KBM-7 (cell line): ENCODE measurements around the gene EEF1AKMT3.

Experiments used
- DNase-seq: peaks from one replicate; pipeline ENCODE4 v3.0.0-alpha.2; 2015
- in situ Hi-C: fragments of 300-500 bp; cut with MboI; formaldehyde crosslinking; loops from 2 replicates; pipeline ENCODE4 v1.14.3; 2020; ENCODE audit warnings: low sequenced_read_pairs, low pct_unique_long_range_greater_than_20kb, mixed read lengths

The EEF1AKMT3 gene

DNA sequence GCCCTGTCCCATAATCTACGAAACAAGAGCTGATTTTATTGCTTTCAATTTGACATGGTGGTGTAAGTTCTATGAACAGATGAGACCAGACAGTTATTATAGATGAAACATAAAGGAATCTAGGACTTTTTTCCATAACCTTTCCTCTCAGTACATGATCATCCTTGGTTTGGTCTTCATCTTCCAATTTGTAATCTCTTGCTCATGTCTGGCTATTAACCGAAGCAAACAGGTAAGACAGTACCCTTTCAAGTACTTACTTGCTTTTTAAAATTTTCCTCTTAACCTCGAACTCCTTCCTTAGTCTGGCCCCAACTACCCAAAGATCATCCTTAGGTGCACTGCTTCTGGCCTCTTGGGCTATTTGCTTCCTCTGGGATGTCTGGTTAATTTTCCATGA lies 26.4 kb upstream of the EEF1AKMT3 start:
- in situ Hi-C loops: no loop called here
- no peak for DNase-seq

DNA sequence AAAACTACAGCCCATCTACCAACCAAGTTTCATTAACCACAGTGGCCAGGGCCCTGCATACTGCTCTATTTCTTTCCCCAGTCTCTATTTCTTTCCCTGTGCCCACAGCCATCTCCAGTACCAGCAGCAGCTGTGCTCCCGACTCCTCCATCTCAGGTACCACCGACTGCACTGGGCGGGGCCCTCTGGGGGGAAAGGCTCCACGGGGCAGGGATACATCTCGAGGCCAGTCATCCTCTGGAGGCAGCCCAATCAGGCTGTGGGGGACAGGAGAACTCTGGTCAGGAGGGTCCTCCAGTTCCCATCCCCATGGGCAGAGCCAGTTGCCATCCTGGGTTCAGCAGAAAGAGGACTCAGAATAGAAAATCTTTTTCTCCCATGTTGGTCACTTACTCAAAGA lies 23.4 kb upstream of the EEF1AKMT3 start:
- in situ Hi-C loops: no loop called here
- no peak for DNase-seq

DNA sequence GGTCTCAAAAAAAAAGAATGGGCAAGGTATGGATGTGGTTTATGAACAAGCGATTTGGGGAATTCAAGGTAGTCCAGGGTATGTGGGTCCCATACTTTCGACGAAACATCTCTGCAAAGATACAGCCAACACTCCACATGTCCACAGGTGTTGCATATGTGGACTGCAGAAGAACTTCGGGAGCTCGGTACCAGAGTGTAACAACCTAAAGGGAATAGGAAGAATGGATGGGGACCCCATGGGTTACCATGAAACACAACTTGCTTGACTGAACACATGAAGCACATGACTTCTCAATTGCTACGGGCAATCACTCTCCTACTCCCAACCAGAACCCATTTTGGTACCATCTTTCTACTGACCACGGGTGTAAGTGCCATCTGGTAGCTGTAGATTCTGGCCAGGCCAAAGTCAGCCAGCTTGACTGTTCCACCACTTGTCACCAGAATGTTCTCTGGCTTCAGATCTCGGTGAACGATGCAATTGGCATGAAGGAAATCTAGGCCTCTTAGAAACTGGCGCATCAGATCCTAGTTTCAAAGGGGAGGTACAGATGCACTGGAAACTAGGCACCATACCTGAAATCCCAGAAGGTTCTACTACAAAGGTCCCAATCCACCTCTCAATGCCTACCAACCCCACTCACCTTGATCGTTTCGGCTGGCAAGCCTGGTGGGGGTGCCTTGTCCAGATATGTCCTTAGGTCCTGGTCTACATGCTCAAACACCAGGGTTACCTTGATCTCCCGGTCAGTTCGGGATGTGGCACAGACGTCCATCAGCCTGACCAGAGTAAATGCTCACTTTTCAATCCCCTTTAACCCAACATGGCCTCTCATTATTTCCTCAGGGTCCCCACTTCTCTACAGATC lies 21.6 kb upstream of the EEF1AKMT3 start:
- in situ Hi-C loops: no loop called here

DNA sequence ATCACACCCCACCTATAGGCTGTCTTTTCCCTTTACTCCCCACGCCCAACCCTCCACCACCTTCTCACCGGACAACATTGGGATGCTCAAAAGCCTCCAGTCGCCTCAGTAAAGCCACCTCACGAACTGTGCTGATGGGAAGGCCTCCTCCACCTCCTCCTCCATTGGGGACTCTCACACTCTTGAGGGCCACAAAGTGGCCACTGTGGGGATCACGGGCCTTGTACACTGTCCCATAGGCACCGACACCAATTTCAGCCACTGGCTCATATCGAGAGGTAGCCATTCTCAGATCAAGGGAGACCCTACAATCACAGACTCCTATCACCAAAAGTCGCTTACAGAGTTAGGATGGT lies 21.0 kb upstream of the EEF1AKMT3 start:
- in situ Hi-C loops: no loop called here
- DNase-seq: no peak

More for the DNA sequence above, 21.6 kb upstream of the EEF1AKMT3 start:
- no peak for DNase-seq

DNA sequence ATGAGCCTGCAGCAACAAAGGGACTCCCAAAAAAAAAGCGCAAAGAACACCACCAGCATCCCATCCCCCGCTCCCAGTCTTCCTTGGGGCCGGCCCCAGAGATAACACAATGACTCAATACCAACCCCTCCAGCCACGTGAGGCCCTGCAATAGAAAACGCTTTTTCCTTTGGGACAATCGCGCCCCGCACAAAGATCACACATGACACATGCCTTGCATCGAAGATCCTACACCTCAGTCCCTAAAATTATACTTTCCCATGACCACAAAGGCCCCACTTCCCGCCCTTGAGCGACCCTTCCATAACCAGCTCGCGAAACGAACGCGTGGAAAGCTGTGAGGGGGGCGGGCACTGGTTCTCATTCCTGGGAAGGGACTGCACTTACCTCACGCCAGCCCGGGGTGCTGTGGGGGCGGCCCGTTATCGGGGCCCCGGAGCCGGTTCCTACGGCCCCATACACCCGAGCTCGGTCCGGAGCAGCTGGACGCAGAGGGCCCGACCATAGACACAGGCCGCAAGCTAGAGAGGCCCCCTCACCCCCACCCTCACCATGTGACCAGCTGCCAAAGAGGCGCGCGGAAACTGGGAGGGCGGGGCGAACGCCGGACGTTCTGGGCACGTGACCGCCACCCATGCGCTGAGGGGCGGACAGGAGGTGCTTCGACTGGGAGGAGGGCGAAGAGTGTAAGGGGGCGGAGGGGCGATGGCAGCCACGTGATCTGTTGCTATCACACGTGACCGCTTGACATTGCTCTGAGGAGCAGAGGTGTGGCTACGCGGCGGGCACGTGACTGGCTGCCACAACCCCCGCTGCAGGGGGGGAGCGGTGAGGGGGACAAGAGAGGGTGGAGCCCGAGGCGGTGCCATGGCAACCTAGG lies 20.4 kb upstream of the EEF1AKMT3 start, which contains the start of gene CDK4:
Gene CDK4 (minus strand): TSS at position 523 of the 880 bp plus-strand sequence. CDS start 593 bp downstream, outside the sequence.
- DNase-seq: peak; percentile 100
- in situ Hi-C loops: no loop called here

DNA sequence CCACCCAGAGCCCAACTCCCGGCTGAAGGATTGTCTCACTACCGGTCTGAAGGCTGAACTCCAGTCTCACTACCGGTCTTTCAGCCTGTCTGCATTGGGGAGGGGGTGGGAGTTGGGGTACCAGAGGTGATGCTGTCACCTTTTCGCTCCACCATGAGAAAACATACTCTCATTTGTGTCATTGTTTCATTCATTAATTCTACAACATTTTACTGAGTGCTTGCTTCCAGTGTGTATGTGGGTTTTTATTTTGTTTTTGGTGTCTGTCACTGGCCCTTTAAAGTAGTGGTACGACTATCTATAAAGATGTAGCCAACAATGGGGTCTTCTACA lies 19.8 kb upstream of the EEF1AKMT3 start:
- no peak for DNase-seq
- in situ Hi-C loops: no loop called here

DNA sequence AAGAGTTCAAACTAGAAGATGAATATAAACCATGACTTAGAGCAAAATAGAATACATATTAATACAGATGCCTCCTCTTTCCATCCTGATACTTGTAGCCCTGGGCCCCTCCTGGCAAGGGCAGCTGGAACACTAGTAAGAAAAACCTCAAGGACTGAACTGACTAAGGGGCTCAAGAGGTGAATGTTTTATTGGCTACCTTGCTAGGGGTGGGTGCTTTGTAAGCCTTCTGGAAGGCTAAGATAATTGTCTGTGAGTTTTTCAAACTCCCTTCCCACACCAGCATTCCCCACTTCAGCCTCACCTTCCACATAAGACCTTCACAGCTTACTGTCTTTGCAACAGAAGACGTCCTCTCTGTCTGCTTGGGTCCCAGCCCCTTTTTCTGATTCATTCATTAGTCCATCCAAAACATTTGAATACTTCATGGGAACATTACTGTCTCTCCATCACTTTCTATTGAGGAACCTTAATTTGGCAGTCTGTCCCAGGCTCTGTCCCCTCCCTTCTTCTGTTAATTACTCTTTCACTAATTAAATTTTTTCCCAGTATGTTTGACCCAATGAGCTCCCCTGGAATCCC lies 18.6 kb upstream of the EEF1AKMT3 start:
- no peak for DNase-seq
- in situ Hi-C loops: no loop called here

DNA sequence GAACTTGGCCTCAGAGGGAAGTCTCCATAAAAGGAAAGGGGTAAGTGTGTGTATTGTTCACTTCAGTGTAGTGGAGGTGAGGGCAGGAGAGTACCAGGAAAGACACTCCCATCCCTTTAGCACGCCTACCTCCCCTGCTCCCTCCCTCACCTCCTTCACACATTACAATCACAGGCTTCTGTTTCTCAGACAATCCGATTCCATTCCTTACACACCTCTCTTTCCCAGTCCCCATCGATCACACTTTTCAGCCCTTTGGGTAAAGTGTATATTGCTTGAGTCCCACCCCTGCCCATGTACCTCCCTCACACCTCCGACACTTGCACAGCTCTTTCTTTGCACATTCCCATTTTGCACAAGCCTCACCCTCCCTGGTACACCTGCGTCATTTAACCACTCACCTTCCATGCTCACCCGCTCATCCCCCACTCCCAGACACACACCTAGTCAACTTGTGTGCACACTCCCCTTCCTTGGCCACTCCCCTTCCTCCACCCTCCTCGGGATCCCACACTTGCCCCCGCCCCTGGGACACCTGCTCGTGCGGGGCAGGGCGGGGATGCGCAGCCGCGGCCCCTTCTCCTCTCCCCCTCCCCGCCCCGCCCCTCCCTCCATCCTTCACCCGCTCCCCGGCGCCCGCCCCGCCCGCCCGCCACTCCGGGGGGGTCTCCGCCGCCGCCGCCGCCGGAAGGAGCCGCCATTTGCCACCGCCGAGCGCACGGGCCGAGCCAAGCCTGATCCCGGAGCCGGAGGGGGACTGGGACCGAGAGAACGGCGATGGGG lies 17.8 kb upstream of the EEF1AKMT3 start, which contains the start of gene MARCHF9:
Gene MARCHF9 (plus strand): TSS at position 693 of the 783 bp plus-strand sequence. CDS start 426 bp downstream, outside the sequence.
- peak; percentile 53 for DNase-seq

DNA sequence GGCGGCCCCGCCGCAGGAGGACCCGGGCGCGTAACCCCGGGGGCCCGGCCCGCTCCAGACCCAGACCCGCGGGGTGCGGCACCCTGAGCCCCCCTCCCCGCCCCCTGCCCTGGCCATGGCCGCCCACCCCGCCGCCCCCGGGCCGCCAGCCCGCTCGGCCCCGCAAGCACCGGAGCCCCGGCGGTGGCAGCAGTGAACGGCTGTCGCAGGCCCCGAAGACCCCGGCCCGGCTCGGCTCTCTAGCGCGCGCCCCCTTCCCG lies 17.3 kb upstream of the EEF1AKMT3 start:
- no peak for DNase-seq
- in situ Hi-C loops: no loop called here

More for the DNA sequence above, 17.8 kb upstream of the EEF1AKMT3 start, which contains the start of gene MARCHF9:
- in situ Hi-C loops: no loop called here

DNA sequence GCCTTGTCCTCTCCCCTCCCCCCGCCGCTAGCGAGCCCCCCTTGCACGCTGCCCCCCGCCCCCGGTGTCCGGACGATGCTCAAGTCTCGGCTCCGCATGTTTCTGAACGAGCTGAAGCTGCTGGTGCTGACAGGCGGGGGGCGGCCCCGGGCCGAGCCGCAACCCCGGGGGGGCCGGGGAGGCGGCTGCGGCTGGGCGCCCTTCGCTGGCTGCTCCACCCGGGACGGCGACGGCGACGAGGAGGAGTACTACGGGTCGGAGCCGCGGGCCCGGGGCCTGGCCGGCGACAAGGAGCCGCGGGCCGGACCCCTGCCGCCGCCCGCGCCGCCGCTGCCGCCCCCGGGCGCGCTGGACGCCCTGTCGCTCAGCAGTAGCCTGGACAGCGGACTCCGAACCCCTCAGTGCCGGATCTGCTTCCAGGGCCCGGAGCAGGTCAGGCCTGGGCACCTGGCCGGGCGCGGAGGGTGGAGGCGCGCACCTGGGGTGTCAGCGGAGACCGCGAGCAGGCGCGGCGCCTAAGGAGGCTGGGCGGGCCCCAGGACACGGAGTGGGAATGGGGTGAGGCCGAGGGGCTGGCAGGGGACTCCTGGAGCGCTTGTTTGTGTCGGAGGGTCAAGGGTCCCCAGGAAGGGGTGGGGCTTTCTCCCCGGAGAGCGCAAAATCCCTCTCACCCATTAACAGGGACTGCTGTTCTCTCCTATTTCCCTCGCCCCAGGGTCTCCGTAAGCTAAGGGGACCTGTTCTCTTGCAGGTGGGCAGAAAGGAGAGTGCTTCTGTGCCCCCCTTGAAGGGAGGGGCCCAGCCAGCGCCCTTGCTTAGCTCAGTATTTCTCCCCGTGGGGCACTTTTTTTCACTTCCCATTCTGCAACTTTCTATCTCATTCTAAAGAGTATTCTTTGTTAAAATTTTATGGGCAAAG lies 16.7 kb upstream of the EEF1AKMT3 start:
- in situ Hi-C loops: no loop called here

DNA sequence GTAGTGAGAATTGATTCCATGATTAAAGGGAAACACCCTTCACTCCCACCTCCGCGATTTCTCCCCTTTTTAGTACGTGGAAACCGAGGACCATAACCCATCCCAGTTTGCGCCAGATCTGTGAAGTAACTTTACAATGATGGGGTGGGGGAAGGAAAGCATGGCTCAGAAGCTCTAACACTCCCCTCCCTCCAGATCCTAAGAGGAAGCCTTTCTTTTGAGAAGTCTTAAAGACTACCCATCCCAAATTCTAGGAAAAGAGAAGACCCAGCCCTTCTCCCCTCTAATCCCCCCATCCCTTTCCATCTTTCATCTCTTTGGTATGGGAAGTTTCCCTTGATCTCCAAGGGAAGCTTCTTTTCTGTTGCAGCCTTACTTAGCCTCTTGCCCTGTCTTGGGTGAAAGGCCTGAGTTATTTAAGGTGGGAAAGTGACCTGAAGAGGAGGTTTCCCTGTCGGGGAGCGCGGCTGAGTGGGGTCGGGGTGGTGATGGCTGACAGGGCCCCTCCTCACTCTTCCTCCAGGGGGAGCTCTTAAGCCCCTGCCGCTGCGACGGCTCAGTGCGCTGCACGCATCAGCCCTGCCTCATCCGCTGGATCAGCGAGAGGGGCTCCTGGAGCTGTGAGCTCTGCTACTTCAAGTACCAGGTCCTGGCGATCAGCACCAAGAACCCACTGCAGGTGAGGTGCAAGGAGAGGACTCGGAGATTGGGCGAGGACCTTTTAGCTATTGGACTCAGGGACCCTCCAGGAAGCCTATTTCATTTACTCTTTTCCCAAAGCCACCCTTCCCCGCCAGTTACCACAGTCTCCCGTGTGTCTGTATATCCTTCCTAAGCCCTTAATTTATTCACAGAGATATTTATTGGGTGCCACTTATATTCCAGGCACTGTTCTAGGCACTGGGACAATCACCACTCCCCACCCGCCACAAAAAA lies 15.7 kb upstream of the EEF1AKMT3 start:
- in situ Hi-C loops: no loop called here
- peak; percentile 79 for DNase-seq

More for the DNA sequence above, 16.7 kb upstream of the EEF1AKMT3 start:
- DNase-seq: no peak

DNA sequence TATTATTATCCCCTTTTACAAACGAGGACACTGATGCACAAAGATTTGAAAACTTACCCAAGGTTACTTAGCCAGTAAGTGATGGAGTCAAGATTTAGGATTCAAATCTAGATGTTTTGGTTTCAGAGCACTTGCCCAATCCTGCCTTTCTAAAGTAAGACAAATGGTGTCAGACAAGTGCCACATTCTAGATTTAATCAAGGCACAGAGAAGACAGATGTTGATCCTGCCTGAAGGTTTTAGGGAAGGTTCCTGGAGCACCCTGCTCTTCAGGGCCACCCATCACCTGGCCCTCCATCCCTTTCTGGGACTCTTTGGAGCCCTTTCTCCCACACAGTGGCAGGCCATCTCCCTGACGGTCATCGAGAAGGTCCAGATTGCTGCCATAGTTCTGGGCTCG lies 14.6 kb upstream of the EEF1AKMT3 start:
- DNase-seq: no peak
- in situ Hi-C loops: no loop called here

DNA sequence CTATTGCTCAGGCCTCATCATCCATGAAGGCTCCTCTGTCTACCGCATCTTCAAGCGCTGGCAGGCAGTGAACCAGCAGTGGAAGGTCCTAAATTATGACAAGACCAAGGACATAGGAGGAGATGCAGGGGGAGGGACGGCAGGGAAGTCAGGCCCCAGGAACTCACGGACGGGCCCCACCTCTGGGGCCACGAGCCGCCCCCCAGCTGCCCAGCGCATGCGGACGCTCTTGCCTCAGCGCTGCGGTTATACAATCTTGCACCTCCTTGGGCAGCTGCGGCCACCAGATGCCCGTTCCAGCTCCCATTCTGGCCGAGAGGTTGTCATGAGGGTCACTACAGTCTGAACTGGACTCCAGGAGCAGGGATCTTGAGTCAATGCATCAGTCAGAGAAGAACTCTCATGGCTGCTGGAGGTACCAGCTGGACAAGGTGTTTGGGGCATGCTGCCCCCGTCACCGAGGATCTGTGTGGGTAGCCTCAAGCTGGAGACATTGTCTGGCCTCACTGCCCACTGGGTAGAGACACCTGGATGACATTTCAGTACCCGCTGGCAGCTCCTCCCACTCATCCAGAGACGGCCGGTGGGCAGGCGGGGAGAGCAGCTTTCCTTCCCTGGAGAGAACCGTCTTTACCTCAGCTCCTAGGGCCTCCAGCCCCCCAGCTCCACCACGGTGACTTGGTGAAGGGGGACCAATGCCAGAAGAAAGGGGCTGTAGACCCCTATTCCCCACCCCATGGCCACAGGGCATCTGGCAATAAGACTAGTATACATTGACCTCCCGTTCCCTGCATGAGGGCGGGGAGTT lies 13.7 kb upstream of the EEF1AKMT3 start:
- no peak for DNase-seq
- in situ Hi-C loops: no loop called here

DNA sequence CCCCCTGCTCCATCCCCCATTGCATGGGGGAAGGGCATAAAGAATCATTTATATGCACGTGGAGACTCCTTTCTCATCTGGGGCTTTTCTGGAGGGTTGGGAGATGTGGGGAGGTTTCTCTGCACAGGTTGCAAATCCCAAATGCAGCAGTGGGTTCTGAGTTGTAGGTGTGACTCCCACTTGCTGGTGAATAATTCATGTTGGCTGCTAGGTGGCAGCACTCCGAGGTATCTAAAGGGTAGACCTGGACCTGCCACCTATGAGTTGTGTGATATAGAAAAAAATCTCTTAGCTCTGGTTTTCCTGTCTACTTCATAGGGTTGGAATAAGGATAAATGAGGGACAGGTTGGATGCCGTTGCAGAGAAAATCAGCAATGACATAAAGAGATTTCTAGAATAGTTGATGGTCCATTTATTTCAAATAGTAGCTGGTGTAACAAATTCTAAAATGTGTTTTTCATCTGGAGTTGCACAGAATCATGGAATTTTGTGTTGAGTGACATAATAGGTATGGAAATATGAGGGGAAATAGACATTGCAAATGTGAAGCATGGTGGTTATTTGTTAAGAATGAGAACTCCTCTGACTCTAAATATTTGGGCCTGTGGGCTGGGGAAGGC lies 12.9 kb upstream of the EEF1AKMT3 start:
- in situ Hi-C loops: no loop called here
- peak; percentile 34 for DNase-seq

DNA sequence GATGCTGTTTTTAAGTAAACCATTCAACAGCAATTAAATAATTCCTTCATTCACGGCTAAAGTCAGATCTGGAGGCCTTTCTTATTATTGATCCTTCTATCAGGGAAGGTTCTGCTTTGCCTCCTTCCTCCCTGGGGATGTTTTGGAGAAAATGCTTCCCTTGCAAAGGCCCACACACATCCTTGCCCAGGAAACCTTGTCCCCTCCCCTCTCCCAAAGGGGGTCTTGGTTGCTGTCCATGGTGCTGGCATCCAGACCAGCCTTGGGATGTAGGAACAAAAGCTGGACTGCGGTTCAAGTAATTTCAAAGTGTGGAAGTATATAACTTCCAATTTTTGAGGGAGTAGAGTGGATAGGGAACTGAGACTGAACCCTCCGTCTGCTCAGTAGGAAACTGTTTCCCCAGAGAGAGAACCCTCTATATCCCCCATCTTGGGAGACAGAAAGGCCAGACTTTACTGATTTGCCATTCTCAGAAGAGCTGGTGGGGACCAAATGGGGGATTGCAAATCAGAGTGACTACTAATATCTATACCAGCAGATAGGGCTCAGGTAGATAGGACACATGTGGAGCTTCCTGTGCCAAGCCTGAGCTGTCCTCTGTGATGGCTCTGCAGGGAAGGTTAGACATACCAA lies 11.9 kb upstream of the EEF1AKMT3 start:
- in situ Hi-C loops: no loop called here
- no peak for DNase-seq
